HG02884 (cell line): ENCODE measurements around the gene ASF1A.
"Not testable (repeated sequence)": the region's sequence is repeated elsewhere in the genome, so short reads cannot be mapped to it uniquely, and the experiment has no call there.

Experiments used
- ATAC-seq: cut with Tn5 transposase; IDR thresholded peaks from one replicate; pipeline ENCODE4 v1.9.1; 2021; ENCODE audit warnings: mild to moderate bottlenecking, moderate library complexity; ENCODE audit not compliant: unreplicated experiment

ASF1A gene

GRCh38 chr6:118893807-118894424 is at the start of gene ASF1A:
TSS of gene ASF1A (plus strand) at chr6:118894152. CDS start at chr6:118894414, 262 bp downstream.
- ATAC-seq, result peak; percentile 58

- peak; percentile 53 for ATAC-seq
Measured at GRCh38 chr6:118844915-118845314, 49.0 kb upstream of the ASF1A start.

- ATAC-seq, result no peak
Measured at GRCh38 chr6:118853408-118853807, 40.5 kb upstream of the ASF1A start.

- no peak for ATAC-seq
Measured at GRCh38 chr6:118856301-118856700, 37.7 kb upstream of the ASF1A start.

GRCh38 chr6:118859517-118860064 is 34.4 kb upstream of the ASF1A start:
- ATAC-seq, result peak; percentile 42

GRCh38 chr6:118860363-118860762 is 33.6 kb upstream of the ASF1A start:
- ATAC-seq, result no peak

GRCh38 chr6:118860880-118861279 is 33.1 kb upstream of the ASF1A start:
- ATAC-seq, result no peak

- ATAC-seq, result no peak
Measured at GRCh38 chr6:118862443-118862842, 31.5 kb upstream of the ASF1A start.

GRCh38 chr6:118864341-118865099 is 29.4 kb upstream of the ASF1A start:
- no peak for ATAC-seq

- ATAC-seq, result no peak
Measured at GRCh38 chr6:118865100-118865391, 28.9 kb upstream of the ASF1A start.

GRCh38 chr6:118867181-118867580 is 26.8 kb upstream of the ASF1A start:
- ATAC-seq, result no peak

GRCh38 chr6:118868901-118869300 is 25.1 kb upstream of the ASF1A start:
- not testable (repeated sequence) for ATAC-seq

- ATAC-seq, result no peak
Measured at GRCh38 chr6:118869350-118869749, 24.6 kb upstream of the ASF1A start.

- ATAC-seq, result no peak
Measured at GRCh38 chr6:118869894-118870589, 23.9 kb upstream of the ASF1A start.

GRCh38 chr6:118871331-118871730 is 22.6 kb upstream of the ASF1A start:
- ATAC-seq, result no peak

- no peak for ATAC-seq
Measured at GRCh38 chr6:118872318-118872717, 21.6 kb upstream of the ASF1A start.

- ATAC-seq, result no peak
Measured at GRCh38 chr6:118872726-118873125, 21.2 kb upstream of the ASF1A start.

GRCh38 chr6:118873239-118873638 is 20.7 kb upstream of the ASF1A start:
- ATAC-seq, result no peak

GRCh38 chr6:118875672-118876071 is 18.3 kb upstream of the ASF1A start:
- no peak for ATAC-seq

- ATAC-seq, result no peak
Measured at GRCh38 chr6:118876198-118876597, 17.8 kb upstream of the ASF1A start.

GRCh38 chr6:118876814-118877213 is 17.1 kb upstream of the ASF1A start:
- no peak for ATAC-seq

- no peak for ATAC-seq
Measured at GRCh38 chr6:118877806-118878205, 16.1 kb upstream of the ASF1A start.
